HG03469 (cell line): ENCODE data around the gene DUSP3.

Source experiments
- ATAC-seq: cut with Tn5 transposase; IDR thresholded peaks from one replicate; pipeline ENCODE4 v1.9.1; 2021; ENCODE audit warnings: mild to moderate bottlenecking, moderate library complexity, moderate number of reproducible peaks; ENCODE audit not compliant: unreplicated experiment

Gene DUSP3

DNA sequence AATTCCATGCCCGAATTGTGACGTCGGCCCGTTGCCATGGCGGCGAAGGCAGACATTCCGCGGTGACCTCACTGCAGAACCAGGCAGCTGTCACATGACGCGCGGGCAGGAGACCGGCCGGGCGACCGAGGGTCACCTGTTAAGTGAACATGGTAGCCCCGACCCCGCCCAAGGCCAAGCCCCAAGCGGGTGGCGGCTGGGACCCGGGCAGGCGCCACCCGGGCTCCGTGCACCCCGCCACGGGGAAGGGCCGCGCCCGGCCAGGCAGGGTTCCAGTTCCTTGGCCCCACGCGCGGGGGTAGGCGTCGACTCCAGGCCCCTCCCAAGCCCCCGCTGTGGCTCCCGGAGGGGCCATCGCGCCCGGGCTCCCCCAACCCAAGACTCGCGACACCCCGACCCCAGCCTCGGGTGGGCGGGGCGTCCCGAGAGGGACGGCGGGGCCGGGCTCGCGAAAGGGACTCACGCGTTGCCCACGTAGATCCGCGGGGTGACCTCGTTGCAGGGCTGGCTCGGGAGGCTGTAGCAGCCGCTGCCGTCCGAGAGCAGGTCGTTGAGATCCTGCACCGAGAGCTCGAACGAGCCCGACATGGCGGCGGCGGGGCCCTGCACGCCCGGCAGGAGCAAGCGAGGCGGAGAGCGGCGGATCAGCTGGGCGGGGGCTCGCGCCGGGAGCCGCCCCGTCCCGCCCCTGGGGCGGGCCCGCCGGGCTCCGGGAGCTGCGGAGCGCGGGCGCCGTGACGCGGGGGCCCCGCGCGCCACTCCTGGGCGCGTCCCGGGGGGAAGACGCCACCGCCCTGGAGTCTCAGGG, at the start of gene DUSP3:
DUSP3 (minus strand) TSS at position 641 of the 808 bp plus-strand sequence; CDS start at position 588, 53 bp downstream.
- no peak for ATAC-seq

DNA sequence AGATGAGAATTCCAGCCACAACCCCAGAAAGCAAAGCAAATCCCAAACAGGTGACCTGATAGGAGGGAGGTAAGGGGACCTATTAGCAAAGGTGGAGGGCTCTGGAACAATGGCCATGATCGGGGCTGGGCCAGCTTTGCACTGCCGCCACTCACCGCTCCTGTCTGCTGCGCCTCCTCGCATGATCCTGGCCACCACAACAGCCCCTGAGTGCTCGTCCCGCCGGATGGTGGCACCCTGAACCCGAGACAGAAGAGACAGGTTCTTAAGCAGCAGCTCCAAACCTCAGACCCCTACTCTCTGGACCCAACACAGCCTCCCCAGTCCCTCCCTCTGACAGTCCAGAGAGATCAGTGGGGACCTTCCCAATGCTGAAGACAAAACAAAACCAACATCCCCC, 48.8 kb upstream of the DUSP3 start:
- no peak for ATAC-seq

DNA sequence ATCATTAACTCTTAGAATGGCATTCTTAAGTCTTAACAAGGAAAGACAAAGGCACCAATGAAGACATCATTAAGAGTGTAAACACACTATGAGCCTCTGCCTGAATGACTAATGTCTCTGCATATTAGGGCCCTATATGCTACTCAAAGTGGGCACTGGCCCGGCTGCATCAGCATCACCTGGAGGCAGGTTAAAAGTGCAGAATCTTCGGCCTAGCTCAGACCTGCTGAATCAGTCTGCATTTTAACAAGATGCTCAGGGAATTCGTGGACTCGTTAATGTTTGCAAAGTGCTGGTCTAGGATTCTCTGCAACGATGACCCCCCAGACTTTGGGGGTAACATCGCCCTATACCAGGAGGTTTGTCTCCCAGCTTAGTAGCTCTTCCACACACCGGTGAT, 47.4 kb upstream of the DUSP3 start:
- no peak for ATAC-seq

DNA sequence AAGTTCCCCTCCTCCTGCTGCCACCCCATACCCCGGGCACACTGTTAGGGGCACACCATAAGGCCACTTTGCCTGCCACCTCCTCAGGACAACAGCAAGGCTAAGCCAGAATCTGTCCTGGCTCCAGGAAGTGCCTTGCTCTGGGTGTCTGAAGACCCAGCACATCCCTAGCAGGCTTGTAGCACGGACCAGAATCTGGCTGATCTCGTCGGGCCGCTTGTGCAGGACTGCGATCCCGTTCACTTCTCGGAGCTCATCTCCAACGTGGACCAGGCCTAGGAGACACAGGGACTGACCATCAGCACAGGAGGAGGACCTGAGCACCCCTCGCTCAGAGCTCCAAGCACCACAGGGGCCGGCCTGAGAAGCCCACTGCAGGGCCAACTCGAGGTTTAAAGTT, 46.8 kb upstream of the DUSP3 start:
- no peak for ATAC-seq

DNA sequence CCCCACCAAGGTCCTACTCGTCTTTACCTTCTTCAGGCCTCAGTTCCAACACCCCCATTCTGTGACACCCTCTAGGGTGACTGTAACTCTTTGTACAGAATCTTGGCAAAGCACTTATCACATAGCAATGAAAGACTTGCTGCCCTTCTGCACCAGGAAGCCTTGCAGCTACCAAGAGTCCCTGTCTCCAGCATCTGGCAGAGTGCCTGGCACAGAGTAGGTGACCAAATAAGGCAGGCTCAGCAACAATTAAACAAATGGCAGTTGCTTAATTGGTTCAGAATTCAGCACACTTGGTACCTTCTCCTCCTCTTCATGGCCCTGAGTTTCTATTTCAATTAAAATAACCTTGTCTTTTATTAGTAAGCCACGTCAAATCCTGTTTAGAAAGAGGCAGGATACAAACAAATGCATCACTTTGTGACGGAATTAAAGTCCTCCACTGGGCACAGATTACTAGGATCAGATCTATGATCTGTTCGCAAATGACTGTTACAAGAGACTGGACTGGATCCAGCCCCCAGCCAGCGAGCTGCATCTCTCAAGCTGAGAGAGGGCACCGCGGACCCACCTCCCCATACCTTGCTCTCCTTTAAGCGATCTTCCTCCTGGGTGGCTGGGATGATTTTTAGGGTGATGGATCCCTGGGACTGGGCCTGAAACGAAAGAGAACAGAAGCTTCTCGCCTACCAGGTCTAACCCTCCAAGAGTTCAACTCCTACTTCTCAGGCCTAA, 44.7 kb upstream of the DUSP3 start:
- ATAC-seq, result no peak

DNA sequence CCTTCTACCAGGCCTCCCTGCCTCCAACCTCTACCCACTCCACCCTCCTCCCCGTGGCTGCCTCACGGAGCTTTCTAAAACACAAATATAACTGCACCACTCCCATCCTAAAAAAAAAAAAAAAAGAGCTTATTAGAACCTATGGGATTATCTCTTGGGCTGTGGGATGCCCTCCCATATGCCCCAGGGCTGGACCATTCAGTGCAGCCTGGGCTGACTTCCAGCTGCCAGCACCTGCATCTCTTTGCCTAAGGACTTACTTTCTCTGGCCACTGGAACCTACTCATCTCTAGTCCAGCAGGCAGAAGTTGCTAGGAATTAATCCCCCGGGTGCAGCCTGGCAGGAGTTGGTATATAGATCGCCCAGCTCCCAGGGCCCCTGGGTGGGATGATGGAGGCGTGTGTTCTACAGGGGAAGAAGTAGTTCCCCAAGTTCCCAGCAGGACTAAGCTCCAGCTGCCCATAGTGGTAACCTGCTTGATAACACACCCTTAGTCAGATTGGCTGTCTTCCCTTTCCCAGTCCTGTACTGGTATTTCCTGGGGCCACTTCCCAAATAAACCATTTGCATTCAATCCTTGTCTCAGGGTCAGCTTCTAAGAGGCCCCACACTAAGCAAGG, 43.9 kb upstream of the DUSP3 start:
- no peak for ATAC-seq

DNA sequence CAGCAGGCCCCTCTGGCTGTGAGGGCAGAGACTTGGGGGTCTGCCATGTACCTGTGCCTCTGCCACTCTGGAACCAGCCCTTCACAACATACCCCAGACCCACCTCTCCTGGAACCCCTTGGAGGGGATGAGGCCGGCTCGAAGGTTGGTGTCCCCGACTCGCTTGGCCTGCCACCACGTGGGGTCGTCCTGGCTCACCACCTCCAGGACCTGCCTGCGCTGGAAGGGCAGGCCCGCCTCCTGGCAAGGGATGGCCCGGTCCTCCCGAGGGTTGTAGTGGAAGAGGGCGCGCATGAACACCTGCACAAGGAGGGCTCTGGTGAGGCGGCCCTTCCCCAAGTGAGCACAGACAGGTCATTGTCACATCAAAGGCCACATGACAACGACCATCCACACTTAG, 42.0 kb upstream of the DUSP3 start:
- no peak for ATAC-seq

DNA sequence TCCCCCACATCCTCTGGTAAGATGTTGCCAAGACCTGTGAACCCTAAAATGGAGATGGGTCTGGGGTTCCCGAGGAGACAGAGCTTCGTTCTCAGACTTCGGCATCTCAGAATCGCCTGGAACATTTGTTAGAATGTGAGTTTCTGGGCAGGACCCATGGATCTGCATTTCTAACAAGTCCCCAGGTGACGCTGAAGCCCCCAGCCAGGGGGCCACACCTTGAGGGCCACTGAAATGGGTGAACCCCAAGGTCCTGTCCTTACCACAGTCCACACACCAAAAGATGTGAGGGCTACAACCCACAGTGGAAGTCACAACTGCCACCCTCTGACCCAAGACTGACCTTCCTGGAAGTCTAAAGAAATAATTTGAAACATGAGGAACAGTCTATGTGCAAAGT, 40.2 kb upstream of the DUSP3 start:
- ATAC-seq, result no peak

DNA sequence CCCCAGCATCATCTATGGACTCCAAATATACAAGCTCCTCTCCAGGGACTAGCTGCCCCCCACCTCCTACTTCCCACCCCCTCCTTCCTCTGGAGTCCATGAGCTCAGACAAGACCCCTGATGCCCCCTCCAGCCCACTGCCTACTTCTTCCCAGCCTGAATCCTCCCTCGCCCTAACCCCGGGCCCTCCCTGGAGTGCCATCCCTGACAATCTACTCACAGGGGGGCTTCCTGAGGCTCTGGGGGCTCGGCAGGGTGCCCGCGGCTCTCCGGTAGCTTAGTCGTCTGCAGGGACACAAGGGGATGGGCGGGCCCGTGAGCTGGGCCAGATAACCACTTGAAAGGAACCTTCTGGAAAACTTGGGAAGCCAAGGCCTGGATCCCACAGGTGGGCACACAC, 39.0 kb upstream of the DUSP3 start:
- no peak for ATAC-seq

DNA sequence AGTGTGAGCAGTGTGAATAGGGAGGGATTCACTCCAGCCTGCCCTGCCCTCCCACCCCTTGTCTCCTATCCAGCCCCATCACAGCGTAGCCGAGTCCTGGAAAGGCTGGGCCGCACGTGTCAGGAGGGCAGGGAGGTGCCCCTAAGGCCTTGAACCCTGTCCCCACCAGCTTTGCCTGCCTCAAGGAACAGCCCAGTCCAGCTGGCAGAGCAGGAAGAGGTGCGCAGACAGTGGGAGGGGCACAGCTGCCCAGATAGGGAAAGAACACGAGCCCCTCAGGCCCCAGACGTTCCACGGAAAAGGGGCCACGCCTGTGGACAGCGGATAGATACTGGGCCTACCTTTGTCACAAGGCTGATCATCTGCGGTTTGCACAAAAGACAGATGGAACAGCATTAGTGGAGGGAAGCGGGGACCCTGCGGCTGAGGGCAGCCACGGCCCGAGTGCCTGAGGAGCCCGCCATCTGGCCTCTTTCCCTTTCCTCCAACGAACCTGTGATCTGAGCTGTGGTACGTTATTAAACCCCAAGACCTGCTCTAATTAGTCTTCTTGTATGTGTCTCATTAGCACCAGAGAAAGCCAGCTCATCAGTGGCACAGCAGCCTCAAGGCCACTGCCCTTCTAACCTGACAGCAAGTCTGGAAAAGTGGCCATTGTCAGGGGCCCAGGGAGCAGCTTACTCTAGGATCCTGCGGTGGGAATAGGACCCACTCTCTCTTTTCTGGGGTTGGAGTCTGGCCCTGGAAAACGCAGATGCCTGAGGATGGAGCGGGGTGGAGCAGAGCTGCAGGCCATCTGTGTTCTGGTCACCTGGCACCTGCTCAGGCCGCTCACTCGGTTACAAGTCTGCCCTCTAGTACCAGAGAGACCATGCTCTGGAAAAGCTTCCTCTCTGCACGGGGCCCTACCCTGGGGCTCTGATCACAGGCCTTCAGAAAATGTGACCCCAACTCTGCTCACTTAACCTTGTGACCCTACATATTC, 37.9 kb upstream of the DUSP3 start:
- no peak for ATAC-seq

DNA sequence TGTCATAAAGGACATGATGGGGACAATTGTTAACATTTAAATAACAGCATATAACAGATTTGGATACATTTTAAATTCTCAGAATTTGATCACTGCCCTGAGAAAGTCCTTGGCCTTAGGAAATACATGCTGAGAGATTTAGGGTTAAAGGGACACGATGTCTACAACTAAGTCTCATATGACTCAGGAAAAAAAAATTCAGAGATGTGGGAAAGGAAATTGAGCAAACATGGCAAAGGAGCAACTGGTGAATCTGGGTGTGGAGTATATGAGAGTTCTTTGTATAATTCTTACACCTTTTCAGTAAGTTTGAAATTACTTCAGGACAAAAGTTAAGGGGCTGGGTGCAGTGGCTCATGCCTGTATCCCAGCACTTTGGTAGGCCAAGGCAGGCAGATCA, 35.9 kb upstream of the DUSP3 start:
- ATAC-seq, result no peak

DNA sequence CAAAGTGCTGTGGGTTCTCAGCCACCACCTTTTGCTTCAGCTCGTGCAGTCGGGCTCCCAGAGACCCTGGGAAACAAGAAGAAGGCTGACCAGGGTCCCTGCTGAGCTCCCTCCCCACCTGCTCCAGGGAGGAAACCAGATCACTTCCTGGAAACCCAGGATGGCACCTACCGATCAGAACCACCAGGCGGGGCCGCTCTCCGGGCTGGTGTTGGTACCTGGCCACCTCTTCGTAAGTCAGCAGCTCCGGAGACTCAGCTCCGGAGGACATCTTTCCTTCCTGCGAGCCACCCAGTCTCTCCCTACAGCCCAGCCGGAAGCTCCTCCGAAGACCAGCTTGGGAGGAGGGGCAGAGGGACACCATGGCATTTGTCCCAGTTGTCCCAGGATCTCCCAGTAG, 35.2 kb upstream of the DUSP3 start:
- ATAC-seq, result no peak

DNA sequence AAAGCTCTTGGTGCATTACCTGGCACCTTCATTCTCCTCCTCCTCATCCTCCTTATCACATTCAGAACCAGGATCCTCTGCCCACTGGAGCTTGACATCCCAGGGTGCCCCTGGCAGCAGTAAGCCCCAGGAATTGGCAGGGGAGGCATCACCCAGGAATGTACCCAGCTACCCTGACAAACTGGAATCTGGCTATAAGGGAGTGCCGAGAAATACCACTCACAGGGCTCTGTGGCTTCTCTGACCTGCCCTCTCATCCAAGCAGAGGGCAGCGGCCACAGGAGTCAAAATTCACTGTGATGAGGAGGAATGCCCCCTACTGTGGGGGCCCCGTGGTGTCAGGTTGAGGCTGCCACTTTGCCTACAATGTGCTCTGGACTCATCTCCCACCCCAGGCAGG, 34.6 kb upstream of the DUSP3 start:
- ATAC-seq, result no peak

DNA sequence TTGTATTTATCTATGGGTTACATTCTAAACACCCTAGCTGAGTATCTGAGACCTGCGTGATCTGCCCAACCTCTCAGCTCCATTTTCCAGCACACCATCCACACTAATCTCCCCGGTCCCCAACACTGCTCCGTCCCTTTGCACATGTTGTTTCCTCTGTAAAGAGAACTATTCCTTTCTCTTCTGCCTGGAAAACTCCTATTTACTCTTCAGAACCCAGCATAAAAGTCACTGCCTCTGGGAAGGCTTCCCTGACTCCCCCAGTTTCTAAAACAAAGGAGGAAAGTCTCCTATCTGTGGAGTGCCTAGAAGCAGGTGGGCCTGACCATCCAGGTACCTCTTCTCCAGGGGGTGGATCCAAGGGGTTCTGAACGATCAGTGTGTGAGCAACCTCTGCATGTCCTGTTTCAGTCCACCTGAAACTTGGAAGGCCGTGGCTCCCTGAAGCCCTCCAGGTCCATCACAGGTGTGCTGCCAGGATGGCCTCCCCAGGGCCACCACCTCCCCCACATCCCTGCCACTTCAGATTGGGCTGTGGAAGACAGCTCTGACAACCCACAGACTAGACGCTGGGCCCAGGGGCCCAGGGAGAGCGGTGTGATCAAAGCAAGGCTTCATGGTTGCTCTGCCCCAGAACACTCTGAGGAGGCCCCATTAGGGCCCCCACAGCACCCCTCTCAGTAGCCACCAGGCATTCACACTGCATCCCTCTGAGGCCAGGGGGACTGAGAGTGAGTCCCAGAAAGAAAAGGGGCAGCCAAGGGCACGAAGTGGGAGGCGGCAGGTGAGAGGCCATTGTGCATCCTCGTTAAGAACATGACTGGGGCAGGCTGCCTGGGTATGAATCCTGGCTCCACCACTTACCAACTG, 33.9 kb upstream of the DUSP3 start:
- ATAC-seq, result no peak

DNA sequence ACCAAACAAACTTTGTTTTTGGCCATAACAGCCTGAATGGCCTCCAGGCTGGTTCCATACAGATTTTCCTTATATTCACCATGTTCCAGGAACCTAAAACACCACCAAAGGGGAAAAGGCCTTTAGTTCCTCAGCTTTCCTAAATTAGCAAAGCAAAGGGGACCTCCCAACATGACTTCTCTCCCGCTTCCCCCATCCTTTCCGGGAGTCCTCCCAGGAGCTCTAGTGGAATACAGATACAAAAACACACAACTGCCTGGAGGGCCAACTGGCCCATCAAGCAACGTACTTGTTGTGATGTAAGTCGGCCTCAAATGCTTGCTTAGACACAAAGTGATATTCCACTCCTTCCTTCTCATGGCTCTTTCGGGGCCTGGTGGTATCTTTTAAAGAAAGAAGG, 32.0 kb upstream of the DUSP3 start:
- no peak for ATAC-seq

DNA sequence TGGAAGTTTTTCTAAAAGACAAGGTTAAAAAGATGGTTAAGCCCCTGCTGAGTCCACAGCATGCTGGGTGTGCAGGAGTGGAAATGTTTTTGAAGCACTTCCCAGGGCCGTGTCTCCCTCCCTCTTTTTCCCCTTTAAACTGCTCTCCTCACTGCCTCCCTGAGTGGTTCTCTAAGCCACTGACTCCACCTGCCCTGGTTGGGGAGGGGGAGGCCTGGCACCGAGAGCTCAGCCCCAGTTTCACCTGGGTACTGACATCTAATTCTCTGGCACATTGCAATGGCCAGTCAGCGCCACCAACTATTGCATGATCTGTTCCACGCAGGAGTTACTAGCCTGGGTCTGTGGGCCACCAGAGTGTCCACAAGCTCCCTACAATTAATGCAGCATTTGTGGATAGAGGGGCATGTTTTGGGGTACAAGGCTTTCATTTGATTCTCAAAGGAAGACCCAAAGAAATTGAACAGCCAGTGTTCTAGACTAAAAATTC, 31.5 kb upstream of the DUSP3 start:
- ATAC-seq, result no peak

DNA sequence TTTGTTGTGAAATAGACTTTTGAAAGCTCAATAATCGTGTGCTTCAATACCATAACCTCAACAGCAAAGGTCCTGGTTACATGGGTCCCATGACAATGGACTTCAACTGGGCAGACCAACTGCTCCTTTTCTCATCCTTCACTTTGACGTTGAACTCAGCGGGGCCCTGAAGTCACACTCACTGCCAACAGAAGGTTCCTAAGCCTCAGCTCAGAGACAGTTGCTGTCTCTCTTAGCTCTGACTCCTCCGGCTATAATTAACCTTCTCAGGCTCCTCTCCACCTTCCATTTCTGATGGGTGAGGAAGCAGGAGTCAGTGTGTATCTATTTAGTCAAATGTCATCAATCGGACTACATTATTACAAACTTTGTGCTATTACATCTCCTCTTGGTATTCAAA, 30.3 kb upstream of the DUSP3 start:
- no peak for ATAC-seq

DNA sequence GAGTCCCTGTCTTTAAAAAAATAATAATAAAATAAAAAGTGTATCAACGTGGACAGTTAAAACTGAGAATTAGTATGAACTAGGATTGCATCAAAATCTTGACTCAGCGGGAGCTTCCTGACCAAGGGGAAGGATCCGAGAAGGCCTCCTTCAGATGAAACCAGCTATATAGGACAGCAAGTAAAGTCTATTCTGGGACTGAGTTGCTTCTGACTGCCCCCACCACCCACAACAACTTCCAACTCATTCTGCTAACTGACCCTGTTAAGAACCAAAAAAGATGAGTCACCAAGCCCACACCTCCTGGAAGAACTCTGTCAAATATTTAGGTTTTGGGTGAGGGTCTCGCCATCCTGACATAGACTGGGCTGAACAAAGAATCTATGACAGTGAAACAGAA, 29.3 kb upstream of the DUSP3 start:
- ATAC-seq, result no peak

DNA sequence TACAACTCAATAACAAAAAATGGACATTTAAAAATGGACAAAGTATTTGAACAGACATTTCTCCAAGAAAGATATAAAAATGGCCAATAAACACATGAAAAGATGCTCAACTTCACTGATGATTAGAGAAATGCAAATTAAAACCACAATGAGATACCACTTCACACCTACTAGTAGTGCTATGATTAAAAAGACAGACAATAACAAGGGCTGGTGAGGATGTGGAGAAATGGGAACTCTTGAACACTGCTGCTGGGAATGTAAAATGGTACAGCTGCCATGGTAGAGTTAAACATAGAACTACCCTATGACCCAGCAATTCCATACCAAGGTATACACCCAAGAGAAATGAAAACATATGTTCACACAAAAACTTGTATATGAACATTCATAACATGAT, 26.3 kb upstream of the DUSP3 start:
- ATAC-seq, result no peak

DNA sequence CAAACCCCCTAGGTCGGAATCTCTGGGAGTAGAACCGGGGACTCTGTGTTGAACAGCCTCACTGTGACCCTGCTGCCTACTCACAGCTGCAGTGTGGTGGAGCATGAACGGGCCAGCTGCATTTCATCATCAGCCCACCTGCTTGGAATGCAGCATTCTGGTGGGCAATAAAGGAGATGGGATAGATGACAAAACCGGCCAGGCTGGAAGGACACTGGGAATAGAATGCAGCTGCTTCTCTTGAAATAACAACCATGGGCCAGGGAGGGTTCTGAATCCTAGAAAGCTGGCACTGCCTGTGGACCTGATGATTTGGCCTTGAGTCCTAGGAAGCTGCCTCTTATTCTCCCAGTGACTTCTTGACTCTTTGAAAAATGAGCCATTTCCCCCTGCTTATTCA, 25.0 kb upstream of the DUSP3 start:
- no peak for ATAC-seq
